HS-5 (cell line): ENCODE results near the gene GAPT.
A peak's percentile ranks its signal among the peaks of the same experiment; 100 is the strongest.

Experiments used
- DNase-seq: peaks from one replicate; pipeline ENCODE4 v3.0.0-alpha.2; 2012; ENCODE audit warnings: low read depth

The GAPT gene

DNA sequence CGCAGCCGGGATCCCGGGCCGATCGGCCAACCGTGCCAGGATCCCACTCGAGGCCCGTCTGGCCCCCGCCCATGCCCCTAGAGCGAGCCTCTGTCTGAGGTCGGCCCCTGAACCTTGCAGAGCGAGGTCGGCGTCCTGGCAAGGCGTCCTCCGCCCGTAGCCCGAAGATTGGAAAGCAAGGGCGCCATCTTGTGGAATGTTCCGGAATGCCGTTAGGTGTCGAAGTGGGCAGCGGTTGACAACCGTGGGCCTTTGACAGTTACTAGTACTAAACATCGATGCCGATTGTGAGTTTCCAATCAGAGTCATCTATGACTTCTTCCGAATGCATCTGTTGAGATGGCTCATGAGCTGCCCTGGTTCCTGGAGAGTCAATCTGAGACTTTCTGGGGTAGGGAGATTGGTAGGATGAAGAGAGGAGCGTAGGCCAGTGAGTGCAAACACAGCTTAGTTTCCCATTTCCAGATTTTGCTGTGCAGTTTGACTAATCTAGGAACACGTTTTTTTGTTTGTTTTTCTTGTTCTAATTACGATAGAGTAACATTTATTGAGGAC, 30.4 kb upstream of the GAPT start:
- peak; percentile 77 for DNase-seq

GRCh38 chr5:58462154-58462553, 29.1 kb upstream of the GAPT start:
- DNase-seq: no peak

GRCh38 chr5:58462623-58463230, 28.5 kb upstream of the GAPT start:
- DNase-seq: no peak

DNA sequence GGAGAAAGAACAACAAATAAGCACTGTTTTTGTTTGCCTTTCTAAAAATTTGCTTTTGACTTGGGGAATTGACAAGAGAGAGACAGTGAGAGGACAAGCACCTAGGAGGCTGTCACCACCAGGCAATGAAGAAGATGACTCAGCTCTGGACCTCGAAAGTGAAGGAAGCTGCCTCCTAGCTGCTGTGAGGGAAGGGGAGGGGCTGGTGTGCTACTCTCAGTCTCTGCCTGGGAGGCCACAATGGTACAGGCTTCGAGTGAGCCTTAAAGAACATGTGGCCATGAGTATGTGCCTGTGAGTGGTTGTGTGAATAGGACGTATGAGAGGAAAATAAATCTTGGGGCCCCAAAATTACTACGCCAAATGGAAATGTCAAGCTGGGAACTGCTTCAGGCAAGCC, 24.3 kb upstream of the GAPT start:
- no peak for DNase-seq

DNA sequence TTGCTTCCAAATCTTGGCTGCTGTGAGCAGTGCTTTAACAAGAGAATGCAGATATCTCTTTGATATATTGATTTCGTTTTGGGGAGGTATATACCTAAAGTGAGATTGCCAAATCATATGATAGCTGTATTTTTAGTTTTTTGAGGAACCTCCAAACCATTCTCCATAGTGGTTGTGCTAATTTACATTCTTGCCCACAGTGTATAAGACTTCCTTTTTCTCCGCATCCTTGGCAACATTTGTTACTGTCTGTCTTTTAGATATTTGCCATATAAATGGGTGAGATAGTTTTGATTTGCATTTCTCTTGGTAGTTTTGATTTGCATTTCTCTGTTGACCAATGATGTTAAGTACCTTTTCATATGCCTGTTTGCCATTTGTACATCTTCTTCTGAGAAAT, 21.3 kb upstream of the GAPT start:
- no peak for DNase-seq

GRCh38 chr5:58475404-58475803, 15.8 kb upstream of the GAPT start:
- DNase-seq: no peak

DNA sequence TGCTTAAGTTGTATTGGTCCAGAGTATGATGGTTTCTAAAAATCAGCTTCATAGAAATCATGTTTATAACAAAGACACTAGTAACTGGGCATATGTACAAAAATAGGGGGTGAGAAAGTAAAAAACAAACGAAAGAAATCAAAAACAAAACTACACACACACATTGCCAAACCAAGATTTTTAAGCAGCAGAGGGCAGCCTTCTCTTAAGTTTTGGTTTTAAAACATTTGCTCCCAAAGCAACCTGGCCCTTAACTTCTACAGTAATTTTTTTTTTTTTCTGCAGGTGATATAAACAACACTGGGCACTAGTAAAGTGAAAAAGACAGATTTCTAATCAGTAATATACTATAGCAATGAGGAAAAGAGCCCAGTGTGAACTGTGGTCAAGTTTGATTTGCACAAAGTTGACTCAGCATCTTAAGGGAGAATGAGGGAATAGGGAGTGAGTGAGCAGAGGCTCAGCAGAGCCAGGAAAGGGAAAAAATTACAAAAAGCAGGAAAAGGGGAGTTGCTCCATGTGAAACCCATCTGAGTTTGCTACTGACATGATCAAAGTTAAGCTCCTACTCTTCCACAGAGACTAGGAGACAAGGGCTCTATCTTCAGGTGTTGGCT, 13.4 kb upstream of the GAPT start:
- no peak for DNase-seq

DNA sequence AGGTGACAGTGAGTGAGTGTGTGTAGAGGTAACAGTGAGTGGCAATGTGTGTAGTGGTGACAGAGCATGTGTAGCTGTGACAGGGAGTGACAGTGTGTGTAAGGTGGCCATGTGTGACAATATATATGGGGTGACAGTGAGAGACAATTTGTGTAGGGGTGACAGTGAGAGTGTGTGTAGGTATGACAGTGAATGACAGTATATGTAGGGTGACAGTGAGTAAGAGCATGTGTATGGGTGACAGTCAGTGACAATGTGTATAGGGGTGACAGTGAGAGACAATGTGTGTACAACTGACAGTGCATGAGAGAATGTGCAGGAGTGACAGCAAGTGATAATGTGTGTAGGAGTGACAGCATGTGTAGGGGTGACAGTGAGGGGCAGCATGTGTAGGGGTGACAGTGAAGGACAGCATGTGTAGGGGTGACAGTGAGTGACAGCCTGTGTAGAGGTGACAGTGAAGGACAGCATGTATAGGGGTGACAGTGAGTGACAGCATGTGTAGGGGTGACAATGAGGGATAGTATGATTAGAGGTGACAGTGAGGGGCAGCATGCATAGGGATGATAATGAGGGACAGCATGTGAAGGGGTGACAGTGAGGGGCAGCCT, 10.1 kb upstream of the GAPT start:
- DNase-seq: no peak

- no peak for DNase-seq
Observed at GRCh38 chr5:58481828-58482227, 9.4 kb upstream of the GAPT start.

DNA sequence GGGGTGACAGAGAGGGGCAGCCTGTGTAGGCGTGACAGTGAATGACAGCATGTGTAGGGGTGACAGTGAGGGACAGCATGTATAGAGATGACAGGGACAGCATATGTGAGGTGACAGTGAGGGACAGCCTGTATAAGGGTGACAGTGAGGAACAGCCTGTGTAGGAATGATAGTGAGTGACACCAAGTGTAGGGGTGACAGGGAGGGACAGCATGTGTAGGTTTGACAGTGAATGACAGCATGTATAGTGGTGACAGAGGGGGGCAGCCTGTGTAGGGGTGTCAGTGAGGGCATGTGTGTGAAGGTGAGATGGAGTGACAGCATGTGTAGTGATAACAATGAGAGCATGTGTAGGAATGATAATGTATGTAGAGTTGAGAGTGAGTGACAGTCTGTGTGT, 8.7 kb upstream of the GAPT start:
- DNase-seq: no peak

DNA sequence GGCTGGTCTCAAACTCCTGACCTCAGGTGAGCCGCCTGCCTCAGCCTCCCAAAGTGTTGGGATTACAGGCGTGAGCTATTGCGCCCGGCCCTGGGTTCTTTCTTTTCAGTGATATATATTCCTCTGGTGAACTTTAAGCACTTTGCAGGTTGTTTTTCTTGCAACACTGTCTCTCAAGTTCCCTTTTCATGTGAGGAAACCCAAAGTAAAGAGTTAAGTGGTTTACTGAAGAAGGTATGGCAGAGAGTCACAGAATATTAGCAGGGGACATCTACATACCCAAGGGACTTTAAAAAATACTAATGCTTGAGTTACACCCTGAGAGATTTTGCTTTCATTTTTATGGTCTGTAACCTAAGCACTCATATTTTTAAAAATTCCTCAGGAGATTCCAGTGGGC, 6.7 kb upstream of the GAPT start:
- no peak for DNase-seq

GRCh38 chr5:58486290-58486689, 4.9 kb upstream of the GAPT start:
- DNase-seq: no peak

GRCh38 chr5:58490402-58491050, 709 bp upstream of the GAPT start:
- no peak for DNase-seq

GRCh38 chr5:58493141-58493540, 1.9 kb downstream of the GAPT start:
- DNase-seq: no peak

DNA sequence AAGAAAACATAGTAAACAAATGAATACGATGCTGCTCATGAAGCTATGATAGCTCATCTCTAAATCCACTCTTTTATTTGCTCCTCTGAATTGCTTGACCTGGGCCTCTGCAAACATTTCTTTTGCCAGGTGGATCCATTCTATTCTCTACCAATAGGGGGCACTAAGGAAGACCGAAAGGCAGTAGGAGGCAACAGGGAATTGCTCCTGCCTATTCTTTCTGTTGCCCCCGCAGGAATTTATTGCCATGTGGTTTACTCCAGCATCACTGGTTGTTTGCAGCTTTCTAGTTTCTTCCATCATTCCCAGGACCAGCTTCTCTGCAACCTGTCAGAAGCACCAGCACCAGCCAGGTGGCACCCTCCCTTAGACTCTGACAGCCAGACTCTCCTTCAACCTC, 5.3 kb downstream of the GAPT start:
- no peak for DNase-seq

GRCh38 chr5:58497386-58497785, 6.2 kb downstream of the GAPT start:
- DNase-seq: no peak

- DNase-seq: no peak
Observed at GRCh38 chr5:58497921-58498320, 6.7 kb downstream of the GAPT start.

DNA sequence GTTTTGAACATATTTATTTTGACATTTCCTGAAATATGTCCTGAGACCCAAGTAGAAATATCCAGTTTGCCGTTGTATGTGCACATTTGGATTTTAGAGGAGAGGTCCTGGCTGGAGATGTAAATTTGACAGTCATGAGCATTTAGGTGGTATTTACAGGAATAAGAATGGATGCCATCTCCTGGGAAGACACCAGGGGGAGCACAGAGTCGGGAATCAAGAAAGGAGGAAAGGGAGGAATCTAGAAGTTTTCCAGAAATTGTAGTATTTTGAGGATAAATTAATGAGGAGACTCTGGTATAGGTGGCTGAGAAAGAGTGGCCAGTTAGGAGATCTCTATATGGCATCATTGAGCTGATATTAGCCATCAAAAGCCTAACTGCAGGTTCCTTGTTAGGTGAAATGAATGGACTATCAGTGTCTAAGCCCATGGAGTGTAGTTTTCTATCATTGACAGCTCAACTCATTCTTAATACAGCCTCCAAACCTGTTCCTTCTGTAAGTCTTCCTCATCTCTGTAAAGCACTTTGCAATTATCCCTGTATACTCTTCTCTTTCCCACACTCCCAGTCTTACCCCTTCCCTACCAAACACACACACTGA, 7.2 kb downstream of the GAPT start:
- DNase-seq: no peak

DNA sequence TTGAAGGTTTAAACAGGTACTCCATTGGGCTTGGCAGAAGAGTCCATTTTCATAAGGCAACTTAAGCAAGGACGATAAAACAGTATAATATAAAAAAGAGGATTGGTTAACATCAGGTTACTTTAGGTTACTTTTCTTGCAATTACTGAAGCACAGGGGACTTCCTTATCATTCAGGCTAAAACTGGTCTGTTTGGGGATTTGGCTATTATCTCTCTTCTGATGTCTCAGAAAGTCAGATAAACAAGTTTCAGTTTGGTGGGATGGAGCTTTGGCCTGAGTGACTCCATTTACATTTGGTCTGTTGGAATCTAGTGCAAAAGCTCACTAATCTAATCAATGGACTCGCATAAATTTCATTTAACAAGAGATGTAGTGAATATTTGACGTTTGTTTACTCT, 8.0 kb downstream of the GAPT start:
- DNase-seq: no peak

DNA sequence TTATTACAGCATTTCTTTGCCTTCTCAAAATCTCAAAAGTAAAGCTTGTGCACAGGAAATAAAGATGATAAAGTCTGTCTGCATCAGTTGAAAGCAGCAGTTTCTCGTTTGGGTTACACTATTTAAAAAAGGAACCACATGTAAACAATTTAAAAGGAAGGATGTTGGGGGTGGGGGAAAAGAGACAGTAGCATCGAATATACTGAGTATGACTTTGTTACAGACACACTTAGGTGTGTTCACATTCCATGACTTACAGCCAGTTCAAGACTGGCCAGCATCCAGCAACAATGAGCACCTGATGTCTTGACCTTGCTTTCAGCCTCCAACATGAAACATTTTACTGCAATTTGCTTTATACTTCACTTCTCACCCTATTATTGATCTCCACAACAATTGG, 8.7 kb downstream of the GAPT start:
- no peak for DNase-seq

DNA sequence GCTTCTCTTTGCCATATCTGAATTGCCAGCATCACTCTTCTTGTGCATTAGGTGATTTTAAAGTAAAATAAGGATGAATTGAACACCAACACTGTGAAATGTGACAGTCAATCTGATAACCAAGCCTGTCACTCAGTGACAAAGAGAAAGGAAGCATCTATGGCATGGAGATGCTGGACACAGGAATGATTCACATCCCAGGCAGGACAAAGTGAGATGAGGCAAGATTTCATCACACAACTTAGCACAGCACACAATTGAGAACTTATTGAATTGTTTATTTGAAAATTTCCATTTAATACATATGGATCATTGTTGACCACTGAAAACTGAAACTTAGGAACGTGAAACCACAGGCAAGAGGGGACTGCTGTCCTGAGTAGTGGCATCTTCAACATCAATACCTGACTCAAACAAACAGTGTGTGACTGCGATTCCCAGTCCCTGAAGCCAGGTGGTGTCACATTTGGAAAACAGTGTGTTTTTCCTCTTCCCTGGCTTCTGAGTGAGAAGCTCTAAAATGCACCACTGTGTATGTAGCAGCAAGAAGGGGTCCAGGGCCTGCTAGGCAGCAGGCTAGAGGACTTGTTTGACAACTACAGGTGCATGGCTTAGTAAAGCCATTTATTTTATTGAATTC, 10.7 kb downstream of the GAPT start:
- no peak for DNase-seq

DNA sequence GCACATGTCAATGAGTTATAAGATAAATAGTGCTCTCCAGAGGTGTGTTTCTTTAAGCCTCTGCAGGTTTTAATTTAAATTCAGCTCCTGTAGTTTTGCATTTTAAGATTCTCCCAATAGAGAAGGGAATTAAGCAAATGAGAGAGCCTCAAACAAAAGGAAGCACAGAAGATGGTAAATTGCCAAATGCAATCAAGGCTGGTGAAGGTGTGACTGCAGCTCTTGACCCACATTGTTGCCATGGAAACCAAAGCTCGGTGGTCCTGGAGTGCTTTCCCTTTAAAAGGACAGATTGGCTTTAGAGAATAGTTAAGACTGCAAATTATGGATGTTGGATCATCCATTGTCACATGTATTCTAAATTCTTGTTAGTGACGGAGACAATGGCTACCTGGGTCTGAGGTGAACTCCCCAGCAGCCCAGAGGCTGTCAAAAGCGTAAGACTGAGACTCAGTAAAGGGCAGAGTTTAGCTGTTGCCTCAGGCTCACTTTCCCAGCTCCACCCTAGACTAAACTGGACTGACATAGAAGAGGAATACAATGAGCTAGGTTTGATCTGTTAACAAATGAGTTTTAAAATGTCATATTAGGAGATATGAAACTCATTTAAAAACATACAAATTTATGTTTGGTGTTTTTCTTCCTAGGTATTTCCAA, 12.3 kb downstream of the GAPT start:
- no peak for DNase-seq
